ENCODE measurements around the gene KIF26B.

KIF26B gene

DNA sequence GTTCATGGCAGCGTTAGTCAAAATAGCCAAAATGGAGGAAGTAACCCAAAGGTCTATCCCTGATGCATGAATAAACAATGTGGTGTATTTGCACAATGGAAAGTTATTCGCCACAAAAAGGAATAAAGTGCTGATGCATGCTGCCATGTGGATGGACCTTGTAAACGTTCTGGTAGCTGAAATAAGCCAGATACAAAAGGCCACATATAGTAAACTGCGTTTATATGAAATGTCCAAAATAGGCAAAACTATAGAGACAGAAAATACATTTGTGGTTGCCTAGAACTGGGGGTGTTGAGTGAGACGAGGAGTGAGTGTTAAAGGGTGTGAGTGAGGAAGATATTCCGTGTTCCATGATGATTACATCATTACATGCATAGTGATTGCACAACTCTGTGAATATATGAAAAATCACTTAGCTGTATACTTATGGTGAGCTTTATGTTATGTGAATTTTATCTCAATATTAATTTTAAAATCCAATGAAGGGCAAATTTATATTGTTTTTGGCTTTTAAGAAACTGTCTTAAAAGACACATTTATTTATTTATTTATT is 321.3 kb downstream of the KIF26B start:
- no peak for DNase-seq

DNA sequence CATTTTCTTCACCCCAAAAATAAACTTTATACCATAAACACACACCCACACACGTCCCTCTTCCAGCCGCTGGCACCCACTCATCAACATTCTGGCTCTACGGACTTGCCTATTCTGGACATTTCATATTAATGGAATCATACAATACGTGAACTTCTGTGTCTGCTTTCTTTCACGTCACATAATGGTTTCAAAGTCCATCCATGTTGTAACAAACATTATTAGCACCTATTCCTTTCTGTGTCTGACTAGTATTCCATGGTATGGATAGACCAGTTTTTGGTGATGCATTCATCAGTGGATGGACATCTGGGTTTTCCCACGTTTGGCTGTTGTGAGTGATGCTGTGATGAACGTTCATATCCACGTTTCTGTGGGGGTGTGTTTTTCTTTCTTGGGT is 323.2 kb downstream of the KIF26B start:
- no peak for DNase-seq

DNA sequence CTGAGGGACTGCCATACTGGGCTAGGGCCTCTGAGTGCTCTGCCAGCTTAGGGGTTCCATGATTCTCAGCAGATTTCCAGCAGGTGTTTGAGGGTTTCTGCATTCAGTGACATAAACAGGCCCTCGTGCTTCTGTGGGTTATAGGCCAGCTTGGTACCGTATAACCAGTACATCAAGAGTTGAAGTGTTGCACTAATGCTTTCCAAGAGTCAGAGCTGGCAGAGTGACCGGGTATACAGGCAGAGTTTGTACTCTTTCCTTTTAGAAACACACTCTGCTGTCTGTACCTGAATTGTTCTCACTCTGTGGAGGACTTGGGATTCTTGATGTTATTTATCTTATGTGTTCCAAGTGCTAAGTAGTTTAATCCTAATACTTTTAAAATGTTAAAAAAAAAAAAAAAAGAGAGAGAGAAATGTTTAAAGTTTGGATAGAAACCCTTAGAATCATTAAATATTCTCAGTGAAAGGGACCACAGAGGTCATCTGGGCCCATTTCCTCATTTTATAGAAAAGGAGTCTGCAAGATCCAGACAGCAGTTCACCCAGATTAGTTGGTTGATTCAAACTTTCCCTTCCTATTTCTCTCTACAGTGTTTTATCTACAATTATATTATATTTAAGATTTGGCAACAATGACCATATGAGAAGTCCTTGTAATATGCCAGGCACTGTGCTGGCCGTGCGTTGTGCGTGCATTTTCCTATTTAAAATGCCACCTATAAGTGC is 325.8 kb downstream of the KIF26B start:
- DNase-seq: no peak

DNA sequence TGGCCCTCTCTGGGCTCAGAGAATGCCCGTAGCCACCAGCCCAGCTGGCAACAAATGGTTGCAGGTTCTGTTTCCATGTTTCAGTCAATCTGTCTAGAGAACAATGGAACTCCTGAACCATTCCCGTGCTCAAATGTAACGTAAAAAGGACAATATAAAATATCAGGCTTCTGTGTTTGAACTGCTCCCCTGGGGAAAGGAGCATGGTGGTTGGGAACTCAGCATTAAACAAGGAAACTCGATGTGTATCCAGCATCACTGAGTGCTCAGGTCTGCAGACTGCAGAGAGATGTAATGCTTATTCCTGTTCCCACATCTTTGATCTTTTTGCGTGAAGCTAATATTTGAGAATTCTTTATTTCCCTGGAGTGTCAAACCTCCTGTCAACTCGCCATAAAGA is 326.5 kb downstream of the KIF26B start:
- no peak for DNase-seq

DNA sequence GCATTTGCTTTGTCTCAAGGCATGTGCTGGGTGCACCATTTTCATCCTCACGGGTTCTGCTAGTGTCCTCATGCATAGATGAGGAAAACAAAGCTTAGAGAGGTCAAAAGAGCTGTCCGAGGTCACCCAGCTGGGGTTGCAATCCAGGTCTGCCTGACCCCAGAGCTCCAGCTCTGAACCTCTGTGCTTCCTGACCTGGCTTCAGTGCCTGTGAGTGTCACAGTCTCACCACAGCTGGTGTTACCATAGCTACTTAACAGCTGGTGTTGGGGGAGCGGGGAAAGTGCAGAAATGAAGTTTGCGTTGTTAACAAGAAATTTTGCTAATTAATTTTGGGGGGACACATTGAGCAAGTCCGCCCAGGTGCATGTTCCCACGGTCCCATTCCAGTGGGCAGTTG is 328.5 kb downstream of the KIF26B start:
- DNase-seq: no peak

GRCh38 chr1:245484176-245484575 is 329.4 kb downstream of the KIF26B start:
- no peak for DNase-seq

GRCh38 chr1:245485996-245486395 is 331.2 kb downstream of the KIF26B start:
- no peak for DNase-seq

DNA sequence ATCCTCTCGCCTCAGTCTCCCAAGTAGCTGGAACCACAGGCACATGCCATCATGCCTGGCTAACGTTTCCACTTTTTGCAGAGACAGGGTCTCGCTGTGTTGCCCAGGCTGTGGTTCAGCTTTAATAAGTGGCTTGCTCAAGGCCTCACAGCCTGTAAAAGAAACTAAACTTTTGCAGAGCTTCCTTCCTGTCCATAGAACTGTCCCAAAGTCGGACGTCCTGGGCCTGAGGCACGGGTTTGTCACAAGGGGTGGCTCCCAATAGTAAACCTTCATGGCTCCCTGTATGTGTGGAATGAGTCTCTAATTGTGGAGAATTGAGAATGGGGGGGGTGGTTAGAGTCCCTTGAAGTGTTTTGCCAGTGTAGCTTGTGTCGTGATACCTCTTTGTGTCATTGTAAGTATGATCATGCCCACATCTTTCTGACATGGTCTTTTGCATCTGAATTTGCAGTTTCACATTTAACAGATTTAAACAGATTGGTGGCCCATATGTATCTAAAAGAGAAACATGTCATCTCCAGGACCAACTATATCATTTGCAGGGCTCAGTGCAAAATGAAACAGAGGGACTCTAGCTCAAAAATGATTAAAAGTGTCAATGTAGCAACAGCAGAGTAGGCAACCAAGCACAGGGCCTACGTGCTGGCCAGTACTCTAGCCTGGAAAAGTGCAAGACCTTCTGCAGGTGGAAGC is 332.1 kb downstream of the KIF26B start:
- DNase-seq: no peak

DNA sequence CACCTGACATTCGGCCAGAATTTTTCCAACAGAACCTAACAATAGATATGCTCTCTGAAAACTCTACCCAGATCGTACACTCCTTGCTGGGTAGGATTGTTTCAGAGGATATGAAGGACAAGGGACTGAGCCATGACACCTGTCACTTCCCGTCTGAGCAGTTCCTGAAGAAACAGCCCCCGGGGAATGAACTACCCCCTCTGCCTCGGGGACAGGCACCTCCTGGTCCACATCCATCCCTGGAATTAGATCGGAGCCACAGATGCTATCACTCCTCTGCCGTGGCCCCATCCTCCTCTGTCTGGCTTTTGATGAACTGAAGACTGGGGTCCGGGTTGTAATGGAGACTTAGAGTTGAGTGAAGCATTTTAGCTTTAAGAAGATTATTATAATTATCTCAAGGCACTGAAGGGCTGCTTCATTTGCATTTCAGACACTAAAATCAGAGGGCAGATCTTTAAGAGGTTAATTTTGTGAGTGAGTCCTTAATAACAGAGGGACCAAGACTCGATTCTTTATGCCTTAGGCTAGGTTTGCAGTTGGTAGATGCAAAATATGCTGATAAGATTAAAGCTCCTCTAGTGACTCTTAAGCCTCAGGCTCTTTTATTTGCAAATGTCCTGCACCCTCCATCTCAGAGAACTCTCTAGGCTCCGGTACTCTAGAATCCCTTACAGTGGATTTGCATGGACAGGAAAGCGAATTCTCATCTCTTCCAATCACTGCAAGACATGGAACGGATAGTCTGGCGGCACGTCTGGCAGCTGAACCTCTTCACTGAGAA is 333.8 kb downstream of the KIF26B start:
- no peak for DNase-seq

DNA sequence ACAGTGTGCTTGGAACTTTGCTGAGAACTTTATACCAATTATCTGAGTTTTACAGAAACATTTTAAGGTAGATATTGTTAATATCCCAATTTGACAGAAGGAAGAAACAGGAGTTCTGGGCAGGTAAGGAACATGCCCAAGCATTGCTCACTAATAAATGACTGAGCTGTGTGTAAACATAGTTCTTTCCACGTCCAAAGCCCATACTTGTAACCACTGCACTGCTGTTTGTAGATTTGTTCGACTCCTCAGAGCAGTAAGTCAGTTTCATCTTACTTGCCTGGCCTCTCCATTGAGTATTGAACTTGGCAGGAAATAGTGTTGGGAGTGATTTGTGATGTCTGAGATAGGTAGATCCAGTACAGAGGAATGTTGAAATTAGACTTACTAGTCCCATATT is 335.1 kb downstream of the KIF26B start:
- no peak for DNase-seq

DNA sequence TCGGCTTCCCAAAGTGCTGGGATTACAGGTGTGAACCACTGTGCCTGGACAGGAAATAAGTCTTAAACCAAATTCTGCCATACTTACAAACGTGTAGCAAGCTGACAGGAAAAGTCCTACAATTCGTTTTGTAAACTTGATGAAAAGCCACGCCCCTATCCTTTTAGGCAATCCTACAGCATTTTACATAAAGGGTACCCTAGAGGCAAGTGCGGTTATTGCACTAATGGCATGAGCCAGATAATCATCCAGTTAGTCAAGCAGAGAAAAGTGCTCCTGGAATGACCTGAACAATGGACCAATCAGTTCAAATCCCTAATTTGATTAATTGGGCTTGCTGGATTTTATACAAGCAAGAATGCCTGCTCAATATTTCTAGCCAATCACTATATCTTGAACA is 338.2 kb downstream of the KIF26B start:
- DNase-seq: no peak

GRCh38 chr1:245495681-245496080 is 340.9 kb downstream of the KIF26B start:
- no peak for DNase-seq

GRCh38 chr1:245500546-245500945 is 345.8 kb downstream of the KIF26B start:
- DNase-seq: no peak

DNA sequence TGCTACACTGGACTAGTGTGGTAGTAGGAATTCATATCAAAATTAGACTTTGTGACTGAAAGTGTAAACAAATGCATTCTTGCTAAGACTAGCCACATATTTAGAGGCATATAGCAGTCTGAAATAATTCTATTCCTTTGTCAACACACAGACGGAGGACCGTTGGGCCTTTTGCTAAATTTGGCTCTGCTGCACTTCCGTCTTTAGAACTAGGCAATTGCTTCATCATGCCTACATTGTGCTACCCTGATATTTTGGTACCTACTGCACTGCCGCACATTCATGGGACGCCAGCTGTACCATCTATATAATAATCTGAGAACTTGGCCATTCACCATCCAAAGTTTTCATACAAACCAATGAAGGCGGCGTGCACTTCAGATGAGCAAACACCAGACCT is 346.8 kb downstream of the KIF26B start:
- no peak for DNase-seq

DNA sequence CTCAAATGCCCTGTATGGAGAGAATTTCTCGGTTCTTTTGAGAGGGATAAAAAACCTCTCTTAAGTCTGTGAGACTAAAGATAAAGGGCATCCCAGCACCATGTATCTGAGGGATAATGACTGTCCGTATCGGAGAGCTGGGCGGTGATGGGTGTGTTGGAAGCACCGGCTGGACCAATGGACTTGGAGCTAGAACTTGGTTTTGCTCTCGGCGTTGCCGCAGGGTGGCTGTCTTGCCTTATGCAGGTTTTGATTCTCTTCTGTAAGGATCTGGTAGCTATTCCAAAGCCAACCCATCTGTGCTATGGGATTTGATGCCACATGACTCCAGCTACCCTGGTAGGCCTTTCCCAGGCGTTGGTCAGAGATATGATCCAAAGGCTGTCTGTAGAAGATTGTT is 348.8 kb downstream of the KIF26B start:
- no peak for DNase-seq

DNA sequence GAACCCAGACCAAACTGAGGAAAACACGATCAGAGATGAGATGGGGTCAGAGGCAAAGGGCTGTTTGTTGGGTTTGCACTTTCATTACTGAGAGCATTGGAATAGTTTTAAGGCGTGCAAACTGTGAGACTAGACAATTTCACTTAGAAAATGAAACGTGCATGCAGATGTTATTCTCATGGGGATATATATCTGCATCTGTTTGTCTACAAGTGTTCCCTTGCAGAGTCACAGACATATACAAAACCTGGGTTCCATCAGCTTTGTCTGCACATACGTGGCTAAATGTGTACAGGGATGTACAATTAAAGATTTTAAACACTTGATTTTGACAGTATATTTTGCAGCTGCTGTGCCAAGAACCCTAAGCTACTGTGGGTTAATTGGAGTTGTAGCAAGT is 355.4 kb downstream of the KIF26B start:
- no peak for DNase-seq

DNA sequence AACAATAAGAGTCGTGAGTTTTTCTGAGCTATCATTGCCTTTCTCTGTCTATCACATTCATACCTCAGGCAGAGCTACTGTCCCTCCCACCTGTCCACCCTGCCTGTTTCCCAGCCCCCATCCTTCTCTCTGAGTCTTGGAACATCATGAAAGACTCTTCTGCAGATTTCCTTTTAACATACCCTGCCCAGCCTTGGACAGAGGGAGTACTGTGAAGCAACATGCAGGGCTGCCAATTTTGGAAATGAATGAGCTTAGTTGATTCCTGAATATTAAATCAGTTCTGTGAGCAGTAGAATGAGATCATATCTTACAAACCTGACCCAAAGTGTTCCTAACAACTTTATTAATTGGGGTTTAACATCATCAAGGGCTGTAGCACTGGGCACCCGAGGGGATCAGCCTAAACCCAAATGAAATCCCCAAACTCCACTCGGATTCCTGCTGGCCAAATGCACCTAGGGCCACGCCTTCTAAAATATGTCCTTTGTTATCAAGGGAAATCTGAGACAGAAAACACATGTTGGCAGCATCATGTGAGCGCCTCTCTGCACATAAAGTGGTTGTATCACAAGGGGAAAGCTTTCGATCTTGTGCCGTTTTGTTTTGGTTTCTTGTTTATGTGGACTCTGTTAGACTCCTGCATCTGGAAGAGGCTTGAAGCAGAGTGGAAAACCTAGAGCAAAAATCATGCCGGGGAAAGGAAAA is 357.6 kb downstream of the KIF26B start:
- no peak for DNase-seq

DNA sequence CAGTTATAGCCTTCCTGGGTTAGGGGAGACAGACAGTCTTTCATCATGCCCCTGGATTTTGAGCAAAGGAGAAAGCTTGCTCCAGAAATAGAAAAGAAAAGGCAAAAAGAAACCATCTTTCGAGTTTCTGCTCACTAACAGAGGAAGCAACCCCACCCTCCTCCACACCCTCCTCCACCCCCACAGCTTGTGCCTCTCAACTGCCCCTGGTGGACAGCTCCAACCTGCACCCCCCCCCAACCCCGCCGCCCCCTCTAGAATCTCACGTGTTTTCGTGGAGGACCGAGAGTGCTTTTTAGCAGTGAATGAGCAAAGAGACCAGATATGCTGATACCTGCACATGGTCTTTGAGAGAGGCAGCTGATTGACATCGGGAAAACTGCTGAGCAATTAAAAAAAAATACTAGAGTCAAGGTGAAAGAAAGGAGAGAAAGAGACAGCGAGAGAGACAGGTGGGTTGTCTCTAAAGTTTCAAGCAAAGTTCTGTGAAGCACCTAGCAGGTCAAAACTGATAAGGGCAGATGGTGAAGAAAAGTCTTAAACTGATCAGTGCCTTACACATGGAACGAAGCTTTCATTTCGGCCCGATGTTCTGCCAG is 358.3 kb downstream of the KIF26B start:
- DNase-seq: no peak

DNA sequence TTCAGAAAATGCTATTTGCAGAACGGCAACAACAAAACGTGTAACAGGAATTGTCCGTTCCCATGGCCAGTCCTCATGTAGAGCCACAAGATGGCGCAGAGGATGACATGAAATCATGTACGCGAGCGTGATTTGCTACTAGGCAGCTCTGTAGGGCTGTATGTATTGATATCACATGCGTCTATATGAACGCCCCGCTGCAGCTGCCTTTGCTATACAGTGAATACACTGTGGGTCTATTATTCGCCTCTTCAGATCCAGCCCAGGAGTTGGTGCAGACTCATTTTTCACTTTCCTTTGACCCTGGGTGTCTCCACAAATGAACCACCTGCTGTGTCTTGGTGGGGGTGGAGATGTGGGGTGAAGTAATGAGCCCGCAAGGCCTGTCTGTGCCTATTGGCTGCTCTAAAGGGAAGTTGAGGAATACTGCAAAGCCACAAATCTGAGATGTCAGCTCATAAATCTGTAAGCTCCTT is 361.5 kb downstream of the KIF26B start:
- no peak for DNase-seq

DNA sequence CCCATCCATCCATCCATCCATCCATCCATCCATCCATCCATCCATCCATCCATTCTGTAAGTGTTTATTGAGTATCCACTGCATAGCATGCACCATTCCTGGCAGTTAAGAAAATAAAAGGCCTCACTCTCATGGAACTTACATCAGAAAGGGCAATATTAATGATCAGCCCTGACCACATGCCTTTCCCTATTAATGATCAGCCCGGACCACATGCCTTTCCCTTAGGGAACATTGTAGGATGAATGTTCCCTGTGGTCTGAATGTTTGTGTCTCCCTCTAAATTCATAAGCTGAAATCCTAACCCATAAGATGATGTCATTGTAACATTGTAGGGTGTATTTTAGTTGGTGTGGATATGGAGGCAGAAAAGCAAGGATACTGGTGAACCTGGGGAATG is 365.8 kb downstream of the KIF26B start:
- DNase-seq: no peak

DNA sequence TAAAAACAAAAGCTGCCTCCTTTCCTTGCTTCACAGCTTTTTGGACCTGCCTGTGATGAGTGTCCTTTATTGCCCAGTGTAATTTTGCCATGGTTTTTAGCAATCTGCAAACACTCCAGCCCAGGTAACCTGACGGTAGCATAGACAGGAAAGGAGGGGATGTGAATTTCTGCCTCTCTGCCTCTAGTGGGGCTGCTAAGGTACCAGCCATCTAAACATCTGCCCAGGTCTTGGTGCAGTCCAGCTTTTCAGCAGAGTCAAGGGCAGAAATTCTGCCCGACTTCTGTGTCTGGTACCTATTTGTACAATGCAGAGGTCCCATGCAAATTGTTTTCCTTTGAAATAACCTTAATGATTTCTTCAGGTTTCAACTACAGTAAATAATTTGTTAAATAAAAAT is 371.4 kb downstream of the KIF26B start:
- DNase-seq: no peak

DNA sequence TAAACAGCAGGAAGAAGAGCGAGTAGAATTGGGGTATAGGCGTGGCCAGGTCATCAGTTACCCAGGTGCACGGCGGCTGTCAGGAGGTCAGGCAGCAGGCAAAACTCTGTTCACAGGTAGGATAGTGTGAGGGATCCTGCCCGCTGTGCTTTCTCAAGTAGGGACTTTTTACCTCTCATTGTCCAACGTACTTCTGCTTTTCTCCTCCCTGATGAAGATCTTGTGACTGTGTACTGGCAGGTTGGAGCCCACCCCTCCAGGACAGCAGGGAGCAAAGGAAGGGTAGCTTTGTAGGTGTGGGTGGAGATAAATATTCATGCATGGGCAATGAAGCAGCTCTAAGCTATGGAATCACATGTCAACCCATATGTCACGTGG is 373.5 kb downstream of the KIF26B start:
- DNase-seq: no peak

Measured in T-helper 2 cell (primary cell).